H1 (cell line): ENCODE data around the gene B3GAT2. TPM values are rescaled to one million over a fixed set of nuclear protein-coding genes. Genes with fewer than 3 reads are reported as not detected.

Experiments
- CTCF ChIA-PET: fragments of 300-600 bp; sonication (Branson Sonifier 250); formaldehyde crosslinking; loops from one replicate; lab custom pipeline; 2021; ENCODE audit not compliant: partially characterized antibody; lab: Charles Lee
- POLR2A ChIA-PET: fragments of 300-600 bp; sonication (Branson Sonifier 250); formaldehyde crosslinking; loops from one replicate; lab custom pipeline; 2021; ENCODE audit warnings: inconsistent platforms; ENCODE audit not compliant: partially characterized antibody; lab: Charles Lee
- DNase-seq, 2 experiments: peaks; one replicate each; pipeline versions ENCODE4 v3.0.0 to v3.0.0-alpha.2; 2010 to 2022; ENCODE audit warnings: low spot score in 2 of 2, low read depth in 1 of 2, mixed read lengths in 1 of 2
- FAIRE-seq: peaks from 2 replicates; lab custom pipeline; 2011; peaks lifted over from hg19 to GRCh38; lab: Jason Lieb, UNC
- H2AFZ ChIP-seq: 2 replicates; pipeline ENCODE4 v1.8.1; 2012; ENCODE audit warnings: low read length, inconsistent platforms
- H2AK5ac ChIP-seq: 2 replicates; pipeline ENCODE4 v1.6.1; 2013; ENCODE audit warnings: low read depth, low read length
- H2BK120ac ChIP-seq: replicated peaks from 2 replicates; pipeline ENCODE3; 2013; ENCODE audit warnings: low read depth, low read length, inconsistent platforms
- H2BK12ac ChIP-seq: 2 replicates; pipeline ENCODE4 v1.6.1; 2013; ENCODE audit warnings: low read depth, low read length
- H2BK15ac ChIP-seq: 2 replicates; pipeline ENCODE4 v1.6.1; 2013; ENCODE audit warnings: low read length
- H2BK20ac ChIP-seq: 2 replicates; pipeline ENCODE4 v1.6.1; 2013; ENCODE audit warnings: low read length
- H2BK5ac ChIP-seq: 2 replicates; pipeline ENCODE4 v1.6.1; 2013; ENCODE audit warnings: low read depth, low read length
- H3K14ac ChIP-seq: 2 replicates; pipeline ENCODE4 v1.6.1; 2013; ENCODE audit warnings: inconsistent platforms; ENCODE audit not compliant: insufficient read length
- H3K18ac ChIP-seq: 2 replicates; pipeline ENCODE4 v1.6.1; 2013; ENCODE audit warnings: low read length; ENCODE audit errors: extremely low read depth
- H3K23ac ChIP-seq: 2 replicates; pipeline ENCODE4 v1.6.1; 2013; ENCODE audit warnings: inconsistent platforms; ENCODE audit not compliant: insufficient read length
- H3K23me2 ChIP-seq: 2 replicates; pipeline ENCODE4 v1.6.1; 2013; ENCODE audit warnings: low read depth, low read length
- H3K27ac ChIP-seq: 2 replicates; pipeline ENCODE4 v1.6.1; 2011; ENCODE audit warnings: low read depth, low read length, inconsistent platforms
- H3K27me3 ChIP-seq, 4 experiments: replicated peaks in 1 of 4; 1 replicate in 1 of 4; 2 replicates in 3 of 4; pipeline versions ENCODE4 v1.6.1 to v1.8.1; 2011 to 2013; ENCODE audit warnings: low read length in 3 of 4, mild to moderate bottlenecking in 3 of 4, inconsistent platforms in 2 of 4, mixed read lengths in 2 of 4, moderate library complexity in 1 of 4; ENCODE audit not compliant: control insufficient read depth in 3 of 4, insufficient read depth in 3 of 4; ENCODE audit errors: extremely low read depth in 1 of 4
- H3K36me3 ChIP-seq, 4 experiments: 2 replicates each; pipeline versions ENCODE4 v1.6.1 to v1.8.1; 2011 to 2013; ENCODE audit warnings: mild to moderate bottlenecking in 4 of 4, low read length in 3 of 4, moderate library complexity in 2 of 4, control low read depth in 1 of 4, inconsistent platforms in 1 of 4; ENCODE audit not compliant: insufficient read depth in 4 of 4, control insufficient read depth in 2 of 4
- H3K4ac ChIP-seq: replicated peaks from 2 replicates; pipeline ENCODE3; 2013; ENCODE audit warnings: low read length, low read depth, mixed read lengths, inconsistent platforms; ENCODE audit not compliant: insufficient read length
- H3K4me1 ChIP-seq, 4 experiments: replicated peaks in 1 of 4; 1 replicate in 1 of 4; 2 replicates in 3 of 4; pipeline versions ENCODE4 v1.6.1 to v1.8.1; 2011 to 2013; ENCODE audit warnings: low read length in 3 of 4, inconsistent platforms in 2 of 4, mixed read lengths in 1 of 4; ENCODE audit not compliant: insufficient read depth in 4 of 4, control insufficient read depth in 3 of 4
- H3K4me2 ChIP-seq, 2 experiments: 2 replicates each; pipeline versions ENCODE4 v1.6.1 to v1.8.1; 2011 to 2013; ENCODE audit warnings: low read depth in 2 of 2, low read length in 2 of 2, control low read depth in 1 of 2, inconsistent platforms in 1 of 2, mild to moderate bottlenecking in 1 of 2; ENCODE audit not compliant: insufficient read depth in 1 of 2
- H3K4me3 ChIP-seq, 4 experiments: fragments of 200-600, 300-600 bp in 1 of 4; sonication (generic), shearing (Covaris generic), sonication (Bioruptor Twin) in 1 of 4; 2 replicates each; pipeline versions ENCODE4 v1.5.1 to v1.8.1; 2011 to 2016; ENCODE audit warnings: low read length in 4 of 4, low read depth in 3 of 4, control low read depth in 2 of 4, inconsistent platforms in 2 of 4, mild to moderate bottlenecking in 2 of 4, mixed read lengths in 1 of 4, moderate library complexity in 1 of 4; ENCODE audit not compliant: insufficient read depth in 2 of 4; ENCODE audit errors: extremely low read depth in 1 of 4
- H3K56ac ChIP-seq: replicated peaks from 2 replicates; pipeline ENCODE3; 2013; ENCODE audit warnings: low read depth, mild to moderate bottlenecking, mixed read lengths, low read length, inconsistent platforms; ENCODE audit not compliant: insufficient read length
- H3K79me1 ChIP-seq: 2 replicates; pipeline ENCODE4 v1.6.1; 2013; ENCODE audit warnings: low read depth, low read length, control low read depth
- H3K79me2 ChIP-seq, 2 experiments: 2 replicates each; pipeline versions ENCODE4 v1.6.1 to v1.8.1; 2012 to 2013; ENCODE audit warnings: low read length in 2 of 2, mild to moderate bottlenecking in 2 of 2, inconsistent platforms in 1 of 2; ENCODE audit not compliant: insufficient read depth in 2 of 2, control insufficient read depth in 1 of 2
- H3K9ac ChIP-seq, 4 experiments: replicated peaks in 1 of 4; 1 replicate in 1 of 4; 2 replicates in 3 of 4; pipeline versions ENCODE4 v1.6.1 to v1.8.1; 2011 to 2013; ENCODE audit warnings: low read depth in 3 of 4, low read length in 3 of 4, control low read depth in 2 of 4, mild to moderate bottlenecking in 2 of 4, moderate library complexity in 2 of 4, inconsistent platforms in 1 of 4; ENCODE audit errors: extremely low read depth in 1 of 4
- H3K9me3 ChIP-seq, 2 experiments: 2 replicates each; pipeline versions ENCODE4 v1.6.1 to v1.8.1; 2012 to 2013; ENCODE audit warnings: mild to moderate bottlenecking in 2 of 2, moderate library complexity in 2 of 2, control low read depth in 1 of 2, inconsistent platforms in 1 of 2, low read depth in 1 of 2, low read length in 1 of 2, mixed read lengths in 1 of 2; ENCODE audit not compliant: insufficient read depth in 2 of 2
- H4K20me1 ChIP-seq, 2 experiments: replicated peaks in 1 of 2; 2 replicates each; pipeline versions ENCODE3 to v1.8.1; 2011 to 2013; ENCODE audit warnings: inconsistent platforms in 2 of 2, low read length in 2 of 2, mild to moderate bottlenecking in 1 of 2; ENCODE audit not compliant: insufficient read depth in 2 of 2, control insufficient read depth in 1 of 2
- H4K5ac ChIP-seq: 2 replicates; pipeline ENCODE4 v1.6.1; 2013; ENCODE audit warnings: low read length, low read depth, mixed read lengths, inconsistent platforms; ENCODE audit not compliant: insufficient read length
- H4K8ac ChIP-seq: 2 replicates; pipeline ENCODE4 v1.8.0; 2013; ENCODE audit warnings: mild to moderate bottlenecking, moderate library complexity, low read length, inconsistent platforms; ENCODE audit not compliant: insufficient read depth; ENCODE audit errors: extremely low read depth
- H4K91ac ChIP-seq: replicated peaks from 2 replicates; pipeline ENCODE3; 2013; ENCODE audit warnings: low read length, mixed read lengths, inconsistent platforms; ENCODE audit not compliant: insufficient read length
- CTBP2 ChIP-seq: IDR thresholded peaks from 2 replicates; pipeline ENCODE4 v1.7.0; 2011; ENCODE audit warnings: borderline replicate concordance, mild to moderate bottlenecking, moderate library complexity, mixed read lengths, low read length; ENCODE audit not compliant: insufficient read depth, insufficient read length
- KDM1A ChIP-seq: fragments of 200-600, 300-600 bp; sonication (generic); IDR thresholded peaks from 2 replicates; pipeline ENCODE4 v1.7.1; 2016; ENCODE audit warnings: mild to moderate bottlenecking, low read length, borderline replicate concordance
- PHF8 ChIP-seq: fragments of 200-600 bp; sonication (generic); conservative IDR thresholded peaks from 2 replicates; pipeline ENCODE4 v1.7.1; 2012; ENCODE audit warnings: low read depth, mild to moderate bottlenecking, inconsistent platforms, low read length, moderate library complexity
- RBBP5 ChIP-seq: IDR thresholded peaks from 2 replicates; pipeline ENCODE4 v1.7.1; 2012; ENCODE audit warnings: low read depth, mild to moderate bottlenecking, inconsistent platforms, low read length, moderate library complexity, borderline replicate concordance
- RFX5 ChIP-seq: IDR thresholded peaks from 2 replicates; pipeline ENCODE4 v1.6.1; 2011; ENCODE audit warnings: low read depth, low read length, improper control_type of control experiment, borderline replicate concordance
- SAP30 ChIP-seq: fragments of 300-600 bp; sonication (generic); IDR thresholded peaks from 2 replicates; pipeline ENCODE4 v1.7.1; 2012; ENCODE audit warnings: low read length, moderate library complexity, mild to moderate bottlenecking, inconsistent platforms; ENCODE audit not compliant: insufficient read depth, insufficient replicate concordance
- SIRT6 ChIP-seq: IDR thresholded peaks from one replicate; pipeline ENCODE4 v1.7.1; 2012; ENCODE audit warnings: low read length, inconsistent platforms
- SP2 ChIP-seq: IDR thresholded peaks from 2 replicates; pipeline ENCODE4 v1.6.1; 2012; ENCODE audit warnings: mild to moderate bottlenecking, low read length, inconsistent platforms
- TBP ChIP-seq: IDR thresholded peaks from 2 replicates; pipeline ENCODE4 v1.6.1; 2011; ENCODE audit warnings: low read depth, low read length, improper control_type of control experiment
- ZNF274 ChIP-seq: IDR thresholded peaks from 2 replicates; pipeline ENCODE4 v1.7.0; 2012; ENCODE audit warnings: low read length, borderline replicate concordance; ENCODE audit errors: extremely low read depth
- WGBS, 2 experiments: shearing (Covaris generic) in 1 of 2; methylation state at CpG; one replicate each; pipeline versions ENCODE4 v1.1.6 to v1.1.7; 2013 to 2015; ENCODE audit warnings: low lambda C conversion rate in 2 of 2, mixed read lengths in 2 of 2, inconsistent platforms in 1 of 2, low coverage in 1 of 2, missing lambda C conversion rate in 1 of 2; ENCODE audit not compliant: insufficient replicate concordance in 2 of 2, insufficient coverage in 1 of 2, insufficient read length in 1 of 2; ENCODE audit errors: extremely low coverage in 1 of 2, missing lambda C conversion rate in 1 of 2; 5-methylcytosine and 5-hydroxymethylcytosine counted together
- polyA plus RNA-seq, 7 experiments: library from polyadenylated mRNA; depleted of rRNA in 3 of 7; stranded (reverse) in 5 of 7; unstranded in 2 of 7; fragments of >200 nt in 5 of 7; fragments of 200-250 nt in 2 of 7; gene quantifications; 1 replicate in 5 of 7; 2 replicates in 1 of 7; 4 replicates in 1 of 7; pipeline versions ENCODE4 v1.2.1 to v1.2.3, GENCODE V29; 2011 to 2013; ENCODE audit warnings: missing spikeins in 2 of 7, mixed read lengths in 2 of 7
- total RNA-seq: library from RNA; stranded (reverse); fragmentation: NEBNext Ultra II Directional; extraction: Animal tissue kit (Norgen Biotek cat#: 25700); gene quantifications from 2 replicates; pipeline ENCODE4 v1.2.1, GENCODE V29; 2021

B3GAT2 gene
- total and polyA plus RNA-seq, 2 of the 8 experiments (the other 6 are each of a cell fraction or from before 2014, with no cell fraction given), result 0.83 to 1.9 TPM

DNA sequence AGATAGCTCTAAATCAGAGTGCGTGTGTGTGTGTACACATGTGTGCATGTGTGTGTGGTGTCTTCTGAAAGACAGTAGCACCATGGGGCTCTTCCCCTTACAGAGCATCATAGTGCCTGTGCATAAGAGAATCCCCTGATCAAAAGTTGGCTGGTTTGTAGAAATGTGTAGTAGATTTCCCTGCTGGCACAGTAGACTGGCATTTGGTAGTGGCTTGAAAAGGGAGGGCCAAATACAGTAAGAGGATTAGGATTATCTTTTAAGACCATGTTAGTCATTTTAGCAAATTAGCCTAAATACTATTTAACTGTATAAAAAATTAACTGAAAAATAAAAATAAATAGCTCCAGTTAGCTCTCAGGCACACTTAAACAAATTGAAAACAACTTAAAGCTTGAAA is 112.6 kb downstream of the B3GAT2 start:
- Histone ChIP-seq H2BK20ac (no peak overlapping the region), H3K23ac (no peak overlapping the region), H3K79me1 (no peaks in the 10 kb centered on the region), H2BK120ac (peak overlapping the region; percentile 49), H4K91ac (no peak overlapping the region), H2AFZ (no peak overlapping the region), H3K9me3 (peaks cover 7 to 14% of the 10 kb centered on the region in 2 experiments), H3K56ac (no peak overlapping the region), H2BK5ac (no peak overlapping the region), H3K4ac (no peak overlapping the region), H2AK5ac (no peak overlapping the region), H3K27me3 (no peaks in the 10 kb centered on the region), H4K8ac (no peak overlapping the region), H3K14ac (no peak overlapping the region), H3K79me2 (no peaks in the 10 kb centered on the region), H3K4me1 (peaks cover 0 to 3% (median 0%) of the 10 kb centered on the region in 4 experiments; a peak in 2 of 7 replicates), H2BK12ac (no peak overlapping the region), H4K20me1 (no peaks in the 10 kb centered on the region), H3K36me3 (peaks cover 0 to 3% (median 0%) of the 10 kb centered on the region in 4 experiments; a peak in 1 of 8 replicates), H3K27ac (no peak overlapping the region), H4K5ac (no peak overlapping the region), H3K4me2 (no peak overlapping the region), H3K9ac (no peak overlapping the region), H3K4me3 (no peak overlapping the region), H3K18ac (no peak overlapping the region), H2BK15ac (no peak overlapping the region), H3K23me2 (no peaks in the 10 kb centered on the region)
- POLR2A ChIA-PET, result interaction anchor here (1.3 kb wide), 1 partner anchor 20 kb away, joined by 5 read pairs; no protein-coding TSS in a partner anchor
- no peak for FAIRE-seq
- TF ChIP-seq TBP (no peak), RBBP5 (no peak), SIRT6 (no peak), RFX5 (no peak), SP2 (no peak), KDM1A (no peak), PHF8 (no peak), SAP30 (no peak), ZNF274 (no peak), CTBP2 (no peak)
- 100% methylated on average over 1 of the region's 1 CpG; no CpG with 5 or more reads in 1 of the 2 experiments for WGBS, 2 experiments
- CTCF ChIA-PET, result interaction anchor here (0.7 to 1.8 kb wide), 8 partner anchors 13 to 168 kb away, joined by 3 to 7 read pairs (median 3); no protein-coding TSS in a partner anchor
- no peak for DNase-seq
